ENCODE data around the gene NLGN2.
A peak's percentile ranks its signal among the peaks of the same experiment; 100 is the strongest.

The NLGN2 gene

DNA sequence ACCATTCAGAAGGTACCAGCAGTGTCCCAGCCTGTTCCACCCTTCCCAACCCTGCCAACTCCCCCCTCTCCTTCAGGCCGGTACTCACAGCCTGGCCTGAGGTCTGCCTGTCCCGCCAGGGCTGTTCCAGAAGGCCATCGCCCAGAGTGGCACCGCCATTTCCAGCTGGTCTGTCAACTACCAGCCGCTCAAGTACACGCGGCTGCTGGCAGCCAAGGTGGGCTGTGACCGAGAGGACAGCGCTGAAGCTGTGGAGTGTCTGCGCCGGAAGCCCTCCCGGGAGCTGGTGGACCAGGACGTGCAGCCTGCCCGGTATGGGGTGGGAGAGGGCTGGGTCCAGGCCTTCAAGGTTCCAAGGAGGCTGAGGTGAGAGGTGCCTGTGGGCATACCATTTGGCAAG lies 7.2 kb downstream of the NLGN2 start:
- no peak for DNase-seq

DNA sequence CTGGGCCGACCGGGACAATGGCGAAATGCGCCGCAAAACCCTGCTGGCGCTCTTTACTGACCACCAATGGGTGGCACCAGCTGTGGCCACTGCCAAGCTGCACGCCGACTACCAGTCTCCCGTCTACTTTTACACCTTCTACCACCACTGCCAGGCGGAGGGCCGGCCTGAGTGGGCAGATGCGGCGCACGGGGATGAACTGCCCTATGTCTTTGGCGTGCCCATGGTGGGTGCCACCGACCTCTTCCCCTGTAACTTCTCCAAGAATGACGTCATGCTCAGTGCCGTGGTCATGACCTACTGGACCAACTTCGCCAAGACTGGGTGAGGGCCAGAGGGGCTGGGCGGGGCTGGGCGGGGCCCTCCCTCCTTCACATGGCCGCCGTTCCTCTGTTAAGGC lies 8.1 kb downstream of the NLGN2 start:
- no peak for DNase-seq

- no peak for DNase-seq
Observed at GRCh38 chr17:7416323-7416722, 8.7 kb downstream of the NLGN2 start.

GRCh38 chr17:7417056-7417655 lies 9.5 kb downstream of the NLGN2 start:
- DNase-seq, result no peak

- DNase-seq, result no peak
Observed at GRCh38 chr17:7418472-7419152, 11.0 kb downstream of the NLGN2 start.

GRCh38 chr17:7419819-7420610 lies 12.4 kb downstream of the NLGN2 start, which contains the start of gene SPEM1:
TSS of gene SPEM1 (plus strand) at chr17:7420324. CDS start at chr17:7420385, 61 bp downstream.
- no peak for DNase-seq

GRCh38 chr17:7421186-7421585 lies 13.5 kb downstream of the NLGN2 start:
- no peak for DNase-seq

DNA sequence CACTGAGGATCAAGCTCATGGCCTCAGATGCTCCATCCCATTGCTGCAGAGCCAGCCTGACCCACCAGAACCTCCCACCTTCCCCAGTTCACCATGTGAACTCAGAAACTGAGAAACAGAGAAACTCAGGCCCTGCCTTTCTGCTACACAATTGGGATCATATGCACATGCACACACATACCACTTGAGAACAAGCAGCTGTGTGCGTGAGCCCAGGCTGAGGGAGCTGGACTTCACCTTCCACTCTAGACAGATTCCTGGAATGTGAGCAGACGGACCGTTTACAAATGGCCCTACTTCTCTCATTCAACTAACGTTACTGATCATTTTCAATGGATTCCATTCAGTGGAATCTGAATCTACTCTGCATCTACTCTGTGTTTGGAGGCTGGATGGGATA lies 16.0 kb downstream of the NLGN2 start:
- no peak for DNase-seq

DNA sequence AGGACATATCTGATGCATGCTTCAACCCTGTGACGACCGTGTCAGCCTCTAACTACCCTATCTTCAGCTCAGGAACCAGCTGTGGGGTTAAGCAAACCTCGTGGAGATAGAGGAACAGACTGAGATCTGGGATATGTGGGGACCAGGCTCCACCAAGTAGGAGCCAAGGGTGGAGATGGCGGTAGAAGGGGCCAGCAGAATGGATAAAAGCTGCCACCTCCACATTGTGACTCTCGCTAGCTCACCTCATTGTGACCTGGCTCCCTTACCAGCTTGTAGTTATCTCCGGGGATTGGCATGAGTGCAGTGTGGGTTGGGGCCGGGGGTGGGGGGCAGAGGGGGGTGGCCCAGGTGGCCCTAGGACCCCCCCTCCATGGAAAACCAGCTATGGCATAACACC lies 17.7 kb downstream of the NLGN2 start, which contains the start of gene SPEM2:
Gene SPEM2 (plus strand): TSS at position 301 of the 400 bp plus-strand sequence. CDS start 73 bp downstream, at position 374.
- no peak for DNase-seq

GRCh38 chr17:7425756-7426155 lies 18.1 kb downstream of the NLGN2 start:
- no peak for DNase-seq

DNA sequence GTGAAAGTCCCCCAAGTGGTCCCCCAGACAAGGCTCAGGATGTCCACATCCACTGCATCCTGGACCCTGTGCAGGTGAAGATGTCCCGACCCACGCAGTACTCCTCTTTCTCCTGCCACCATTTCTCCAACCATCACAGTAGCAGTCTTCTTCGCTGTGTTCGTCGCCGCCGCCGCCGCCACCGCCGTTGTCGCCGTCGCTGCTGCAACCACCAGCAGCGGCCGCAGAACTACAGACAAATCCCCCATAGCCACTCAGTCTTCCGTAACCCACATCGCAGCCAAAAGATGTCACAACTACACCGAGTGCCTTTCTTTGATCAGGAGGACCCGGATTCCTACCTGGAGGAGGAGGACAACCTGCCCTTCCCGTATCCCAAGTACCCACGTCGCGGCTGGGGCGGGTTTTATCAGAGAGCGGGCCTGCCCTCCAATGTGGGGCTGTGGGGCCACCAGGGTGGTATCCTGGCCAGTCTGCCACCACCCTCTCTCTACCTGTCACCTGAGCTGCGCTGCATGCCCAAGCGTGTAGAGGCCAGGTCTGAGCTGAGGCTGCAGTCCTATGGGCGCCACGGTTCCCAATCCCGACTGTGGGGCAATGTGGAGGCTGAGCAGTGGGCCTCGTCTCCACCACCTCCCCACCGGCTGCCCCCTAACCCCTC lies 18.7 kb downstream of the NLGN2 start:
- no peak for DNase-seq

GRCh38 chr17:7426896-7427489 lies 19.3 kb downstream of the NLGN2 start:
- no peak for DNase-seq

GRCh38 chr17:7427549-7427948 lies 19.9 kb downstream of the NLGN2 start:
- DNase-seq, result no peak

GRCh38 chr17:7428557-7428956 lies 20.9 kb downstream of the NLGN2 start, which contains the start of gene SPEM3:
TSS of gene SPEM3 (plus strand) at chr17:7428857. CDS start at chr17:7428903, 46 bp downstream.
- DNase-seq, result no peak

GRCh38 chr17:7429722-7430121 lies 22.1 kb downstream of the NLGN2 start:
- DNase-seq, result no peak

- no peak for DNase-seq
Observed at GRCh38 chr17:7431231-7431630, 23.6 kb downstream of the NLGN2 start.

DNA sequence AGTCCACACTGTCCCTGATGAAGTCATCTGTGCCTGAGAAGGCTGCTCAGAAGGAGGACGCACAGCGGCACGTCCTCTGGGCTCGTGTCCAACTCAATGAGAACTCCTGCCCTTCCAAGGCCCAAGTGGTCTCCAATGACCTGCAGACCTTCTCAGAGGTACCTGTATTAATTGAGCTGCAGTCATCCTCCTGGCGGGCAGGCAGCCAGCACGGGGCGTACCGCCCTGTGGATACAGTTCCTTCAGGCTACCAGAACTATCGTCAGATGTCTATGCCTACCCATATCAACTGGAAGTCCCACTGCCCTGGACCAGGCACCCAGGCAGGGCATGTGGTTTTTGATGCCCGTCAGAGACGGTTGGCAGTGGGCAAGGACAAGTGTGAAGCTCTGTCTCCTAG lies 24.7 kb downstream of the NLGN2 start:
- no peak for DNase-seq

- peak; percentile 36 for DNase-seq
Observed at GRCh38 chr17:7435676-7436555, 28.3 kb downstream of the NLGN2 start.

GRCh38 chr17:7436556-7437368 lies 29.1 kb downstream of the NLGN2 start:
- peak; percentile 71 for DNase-seq

DNA sequence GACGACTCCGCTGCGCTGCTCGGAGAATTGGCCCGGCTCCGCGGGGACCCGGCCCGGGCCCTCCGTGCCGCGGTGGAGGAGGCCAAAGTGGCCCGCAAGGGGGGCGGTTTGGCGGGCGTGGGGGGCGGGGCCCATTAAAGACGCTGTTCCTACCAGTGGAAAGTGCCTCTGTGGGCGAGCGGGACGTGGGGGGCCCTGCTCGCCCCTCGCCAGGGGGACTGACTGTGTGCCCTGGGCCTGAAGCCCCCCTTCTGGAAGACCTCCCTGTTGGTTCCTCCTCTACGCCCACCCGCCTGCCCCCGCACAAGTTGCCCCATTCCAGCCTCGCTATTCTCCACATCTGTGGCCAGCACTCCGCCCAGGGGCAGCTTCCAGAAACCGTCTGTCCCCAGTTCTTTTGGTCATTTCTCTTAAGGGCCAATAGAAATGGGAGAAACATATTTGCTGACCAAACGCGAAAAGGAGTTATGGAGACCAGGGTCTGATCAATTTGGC lies 29.8 kb downstream of the NLGN2 start:
- DNase-seq, result no peak
